Neural cell (in vitro differentiated cells): Measurements from ENCODE around the gene NRG3. TPM values are rescaled to one million over a fixed set of nuclear protein-coding genes. Genes with fewer than 3 reads are reported as not detected.
"Not testable (repeated sequence)": the region's sequence is repeated elsewhere in the genome, so short reads cannot be mapped to it uniquely, and the experiment has no call there.

Source experiments
- H2AFZ ChIP-seq: fragments of 200-600, 300-800 bp; sonication (generic), shearing (Covaris generic); 2 replicates; pipeline ENCODE4 v1.6.0; 2014; ENCODE audit warnings: low read depth, mild to moderate bottlenecking, antibody characterized with exemption, low read length, moderate library complexity
- H3F3A ChIP-seq: fragments of 200-600 bp; shearing (Covaris generic); 2 replicates; pipeline ENCODE4 v1.6.1; 2016; ENCODE audit warnings: mild to moderate bottlenecking, moderate library complexity, mixed read lengths, antibody characterized with exemption, low read length; ENCODE audit not compliant: insufficient read depth, poor library complexity, severe bottlenecking
- H3K27ac ChIP-seq: fragments of 200-600, 300-800 bp; sonication (generic), shearing (Covaris generic); 2 replicates; pipeline ENCODE4 v1.5.1; 2014; ENCODE audit warnings: mild to moderate bottlenecking, low read length, moderate library complexity
- H3K27me3 ChIP-seq: fragments of 300-800, 200-600 bp; sonication (generic), shearing (Covaris generic); 2 replicates; pipeline ENCODE4 v1.6.0; 2014; ENCODE audit warnings: mild to moderate bottlenecking, low read depth, low read length, moderate library complexity; ENCODE audit not compliant: insufficient read depth
- H3K36me3 ChIP-seq: fragments of 300-800, 200-600 bp; sonication (generic), shearing (Covaris generic); 2 replicates; pipeline ENCODE4 v1.5.1; 2014; ENCODE audit warnings: mild to moderate bottlenecking, antibody characterized with exemption, low read length, moderate library complexity; ENCODE audit not compliant: insufficient read depth
- H3K4me2 ChIP-seq: fragments of 300-800, 200-600 bp; sonication (generic), shearing (Covaris generic); 2 replicates; pipeline ENCODE4 v1.6.0; 2014; ENCODE audit warnings: mild to moderate bottlenecking, low read length
- H3K4me3 ChIP-seq: fragments of 300-800, 200-600 bp; sonication (generic), shearing (Covaris generic); 2 replicates; pipeline ENCODE4 v1.5.1; 2014; ENCODE audit warnings: mild to moderate bottlenecking, low read length, moderate library complexity
- H3K79me2 ChIP-seq: fragments of 200-600 bp; shearing (Covaris generic); replicated peaks from 2 replicates; pipeline ENCODE4 v1.6.0; 2014; ENCODE audit warnings: mild to moderate bottlenecking, low read length, moderate library complexity; ENCODE audit not compliant: insufficient read depth
- H3K9ac ChIP-seq: fragments of 300-800, 200-600 bp; sonication (generic), shearing (Covaris generic); 2 replicates; pipeline ENCODE4 v1.6.1; 2016; ENCODE audit warnings: mild to moderate bottlenecking, low read length, mixed read lengths
- H3K9me2 ChIP-seq: fragments of 200-600 bp; shearing (Covaris generic); 2 replicates; pipeline ENCODE4 v1.6.1; 2016; ENCODE audit warnings: mild to moderate bottlenecking, low read length, mixed read lengths; ENCODE audit not compliant: insufficient read depth
- H3K9me3 ChIP-seq: fragments of 200-600, 300-800 bp; sonication (generic), shearing (Covaris generic); 2 replicates; pipeline ENCODE4 v1.6.1; 2016; ENCODE audit warnings: mild to moderate bottlenecking, mixed run types, low read length, moderate library complexity, mixed read lengths
- H4K20me1 ChIP-seq: fragments of 200-600 bp; shearing (Covaris generic); 2 replicates; pipeline ENCODE4 v1.6.1; 2016; ENCODE audit warnings: mild to moderate bottlenecking, mixed run types; ENCODE audit not compliant: insufficient read depth
- CTCF ChIP-seq: fragments of 450-650 bp; IDR thresholded peaks from 2 replicates; pipeline ENCODE4 v1.5.1; 2014; ENCODE audit warnings: antibody characterized with exemption, mild to moderate bottlenecking, moderate library complexity; ENCODE audit not compliant: poor library complexity, severe bottlenecking
- EP300 ChIP-seq: fragments of 450-650 bp; conservative IDR thresholded peaks from 2 replicates; pipeline ENCODE4 v1.6.1; 2014; ENCODE audit warnings: antibody characterized with exemption, mild to moderate bottlenecking, moderate library complexity; ENCODE audit not compliant: poor library complexity, severe bottlenecking
- EZH2 ChIP-seq: fragments of 200-600, 300-800 bp; shearing (Covaris generic), sonication (generic); IDR thresholded peaks from 2 replicates; pipeline ENCODE4 v1.6.1; 2014; ENCODE audit warnings: antibody characterized with exemption, low read length, borderline replicate concordance, mild to moderate bottlenecking; ENCODE audit not compliant: insufficient read depth, poor library complexity, severe bottlenecking
- MXI1 ChIP-seq: fragments of 450-650 bp; conservative IDR thresholded peaks from 2 replicates; pipeline ENCODE4 v1.6.1; 2014; ENCODE audit warnings: antibody characterized with exemption, mild to moderate bottlenecking; ENCODE audit not compliant: poor library complexity, severe bottlenecking
- POLR2AphosphoS5 ChIP-seq: IDR thresholded peaks from 2 replicates; pipeline ENCODE4 v1.6.1; 2012
- RAD21 ChIP-seq: fragments of 450-650 bp; conservative IDR thresholded peaks from 2 replicates; pipeline ENCODE4 v1.6.1; 2014; ENCODE audit warnings: antibody characterized with exemption, mild to moderate bottlenecking, moderate library complexity
- REST ChIP-seq: IDR thresholded peaks from 2 replicates; pipeline ENCODE4 v1.6.1; 2012; ENCODE audit warnings: borderline replicate concordance
- SMC3 ChIP-seq: fragments of 450-650 bp; conservative IDR thresholded peaks from 2 replicates; pipeline ENCODE4 v1.6.1; 2014; ENCODE audit warnings: antibody characterized with exemption, mild to moderate bottlenecking, moderate library complexity; ENCODE audit not compliant: poor library complexity
- TAF1 ChIP-seq: IDR thresholded peaks from 2 replicates; pipeline ENCODE4 v1.6.1; 2012; ENCODE audit warnings: low read depth
- polyA plus RNA-seq: library from polyadenylated mRNA; depleted of rRNA; stranded (reverse); fragments of >200 nt; gene quantifications from 2 replicates; pipeline ENCODE4 v1.2.3, GENCODE V29; 2014

NRG3 gene
- polyA plus RNA-seq, 1 donor from 2014 or later = 14.0 TPM

- H3K27ac ChIP-seq = no peak overlapping the region
- no peaks in the 10 kb centered on the region for H4K20me1 ChIP-seq
These were observed 1111.2 kb downstream of the NRG3 start for GRCh38 chr10:82986216-82986615.

GRCh38 chr10:83006479-83006878 lies 1131.5 kb downstream of the NRG3 start:
- H2AFZ ChIP-seq, H3K36me3 ChIP-seq, H3F3A ChIP-seq, H3K9me2 ChIP-seq, H3K9me3 ChIP-seq, H3K4me2 ChIP-seq, H3K27me3 ChIP-seq, H3K27ac ChIP-seq, H3K4me3 ChIP-seq, H3K79me2 ChIP-seq, H4K20me1 ChIP-seq, H3K9ac ChIP-seq: not testable (repeated sequence)

More at GRCh38 chr10:82986216-82986615, 1111.2 kb downstream of the NRG3 start:
- H3K9me2 ChIP-seq = no peaks in the 10 kb centered on the region
- no peaks in the 10 kb centered on the region for H3K36me3 ChIP-seq
- no peaks in the 10 kb centered on the region for H3K9me3 ChIP-seq
- H3K4me2 ChIP-seq = no peak overlapping the region
- no peaks in the 10 kb centered on the region for H3K79me2 ChIP-seq
- H3K4me3 ChIP-seq = no peak overlapping the region
- TF ChIP-seq TAF1 (no peak), REST (no peak), EP300 (no peak), SMC3 (no peak), EZH2 (no peak), CTCF (no peak), POLR2AphosphoS5 (no peak), MXI1 (no peak), RAD21 (no peak)
- no peak overlapping the region for H2AFZ ChIP-seq
- no peaks in the 10 kb centered on the region for H3K27me3 ChIP-seq
- no peak overlapping the region for H3K9ac ChIP-seq
- no peaks in the 10 kb centered on the region for H3F3A ChIP-seq

- no peaks in the 10 kb centered on the region for H3K9me2 ChIP-seq
- H3K9ac ChIP-seq = no peak overlapping the region
- H3K4me2 ChIP-seq = no peak overlapping the region
- no peak for TF ChIP-seq EP300
- no peak for TF ChIP-seq TAF1
- H3K36me3 ChIP-seq = no peaks in the 10 kb centered on the region
- no peaks in the 10 kb centered on the region for H4K20me1 ChIP-seq
- H3K4me3 ChIP-seq = no peak overlapping the region
- no peaks in the 10 kb centered on the region for H3K27me3 ChIP-seq
- H3K79me2 ChIP-seq = no peaks in the 10 kb centered on the region
- H3K9me3 ChIP-seq = no peaks in the 10 kb centered on the region
- H3K27ac ChIP-seq = no peak overlapping the region
- H3F3A ChIP-seq = no peaks in the 10 kb centered on the region
- H2AFZ ChIP-seq = no peak overlapping the region
These were observed 1132.5 kb downstream of the NRG3 start for GRCh38 chr10:83007510-83007909.
